OCI-LY7 (cell line): ENCODE results near the gene ESYT2. TPM values are rescaled to one million over a fixed set of nuclear protein-coding genes. Genes with fewer than 3 reads are reported as not detected.

Source experiments
- BruUV-seq: library from RNA; stranded (reverse); fragments of 400-500 nt; replicated peaks from 2 replicates; lab custom pipeline; 2021; lab: Mats Ljungman, UMichigan
- CTCF ChIA-PET: fragments of 300-600 bp; sonication (Branson Sonifier 250); formaldehyde crosslinking; loops from one replicate; lab custom pipeline; 2022; ENCODE audit warnings: antibody characterized with exemption; ENCODE audit not compliant: unreplicated experiment; lab: Charles Lee
- POLR2A ChIA-PET: fragments of 300-600 bp; sonication (Branson Sonifier 250); formaldehyde crosslinking; loops from one replicate; lab custom pipeline; 2022; ENCODE audit warnings: antibody characterized with exemption; lab: Charles Lee
- DNase-seq: peaks from one replicate; pipeline ENCODE4 v3.0.0-alpha.2; 2015; ENCODE audit warnings: low spot score
- H2AFZ ChIP-seq: fragments of 200-600 bp; sonication (generic), shearing (Covaris generic); 2 replicates; pipeline ENCODE4 v1.6.1; 2014; ENCODE audit warnings: mild to moderate bottlenecking, antibody characterized with exemption, low read length, moderate library complexity
- H3K27ac ChIP-seq: fragments of 200-600 bp; sonication (generic); 2 replicates; pipeline ENCODE4 v1.5.1; 2014; ENCODE audit warnings: mixed run types, low read depth, mild to moderate bottlenecking, moderate library complexity, low read length, inconsistent platforms; ENCODE audit not compliant: poor library complexity, severe bottlenecking
- H3K36me3 ChIP-seq: fragments of 200-600 bp; sonication (generic); 2 replicates; pipeline ENCODE4 v1.6.1; 2014; ENCODE audit warnings: mild to moderate bottlenecking, antibody characterized with exemption, low read length, moderate library complexity, mixed read lengths; ENCODE audit not compliant: insufficient read depth
- H3K4me1 ChIP-seq: fragments of 200-600 bp; sonication (generic); 2 replicates; pipeline ENCODE4 v1.5.1; 2014; ENCODE audit warnings: mild to moderate bottlenecking, low read length; ENCODE audit not compliant: insufficient read depth, poor library complexity, severe bottlenecking
- H3K4me2 ChIP-seq: fragments of 200-600 bp; sonication (generic); 2 replicates; pipeline ENCODE4 v1.6.1; 2014; ENCODE audit warnings: mild to moderate bottlenecking, low read length
- H3K4me3 ChIP-seq: fragments of 200-600 bp; sonication (generic); 2 replicates; pipeline ENCODE4 v1.5.1; 2014; ENCODE audit warnings: mild to moderate bottlenecking, low read depth, low read length; ENCODE audit not compliant: poor library complexity, severe bottlenecking
- H3K79me2 ChIP-seq: fragments of 200-600 bp; sonication (generic); 2 replicates; pipeline ENCODE4 v1.6.1; 2016; ENCODE audit warnings: low read depth, mild to moderate bottlenecking, low read length, moderate library complexity, mixed read lengths; ENCODE audit not compliant: insufficient read depth
- H3K9me2 ChIP-seq: fragments of 200-600 bp; sonication (generic); 2 replicates; pipeline ENCODE4 v1.6.1; 2016; ENCODE audit warnings: mild to moderate bottlenecking, low read length, mixed read lengths; ENCODE audit not compliant: insufficient read depth
- H3K9me3 ChIP-seq: fragments of 200-600 bp; sonication (generic); 2 replicates; pipeline ENCODE4 v1.6.1; 2014; ENCODE audit warnings: mild to moderate bottlenecking, mixed run types, low read length, mixed read lengths
- H4K20me1 ChIP-seq: fragments of 200-600 bp; sonication (generic); 2 replicates; pipeline ENCODE4 v1.6.1; 2014; ENCODE audit warnings: mild to moderate bottlenecking, antibody characterized with exemption, low read length, moderate library complexity, mixed read lengths; ENCODE audit not compliant: insufficient read depth
- CTCF ChIP-seq: fragments of 200-600 bp; sonication (generic); conservative IDR thresholded peaks from 2 replicates; pipeline ENCODE4 v1.5.1; 2014; ENCODE audit warnings: mild to moderate bottlenecking, antibody characterized with exemption, low read length, moderate library complexity, mixed read lengths
- EZH2phosphoT487 ChIP-seq: fragments of 200-600 bp; sonication (generic); IDR thresholded peaks from 2 replicates; pipeline ENCODE4 v1.6.1; 2018; ENCODE audit warnings: low read depth, borderline replicate concordance, mild to moderate bottlenecking, mixed run types, antibody characterized with exemption, low read length, moderate library complexity, mixed read lengths
- intact Hi-C: fragments of 100-400 bp; cut with micrococcal nuclease; formaldehyde crosslinking; loops from one replicate; pipeline ENCODE4 v1.10.0; 2022; ENCODE audit not compliant: unreplicated experiment
- total RNA-seq, 2 experiments: library from RNA; depleted of rRNA in 1 of 2; stranded (reverse); fragments of >200 nt in 1 of 2; shearing (Covaris generic) in 1 of 2; gene quantifications; 2 replicates each; pipeline ENCODE4 v1.2.3, GENCODE V29; 2014 to 2022

The ESYT2 gene
- total RNA-seq, 2 experiments from 2014 or later = 24.2 to 33.7 TPM

- H3K9me3 ChIP-seq = no peaks in the 10 kb centered on the region
- ChIA-PET POLR2A (no interaction called here), CTCF (no interaction called here)
- no peaks in the 10 kb centered on the region for H4K20me1 ChIP-seq
- no peak overlapping the region for H2AFZ ChIP-seq
- BruUV-seq = no TSS peak
- H3K36me3 ChIP-seq = peaks cover 38% of the 10 kb centered on the region
- H3K4me1 ChIP-seq = no peaks in the 10 kb centered on the region
- intact Hi-C loops = no loop called here
- no peak overlapping the region for H3K27ac ChIP-seq
- H3K9me2 ChIP-seq = no peaks in the 10 kb centered on the region
- H3K4me3 ChIP-seq = no peak overlapping the region
- H3K79me2 ChIP-seq = no peaks in the 10 kb centered on the region
- DNase-seq = no peak
- TF ChIP-seq EZH2phosphoT487 = no peak
- no peak for TF ChIP-seq CTCF
- H3K4me2 ChIP-seq = no peak overlapping the region
Measured at GRCh38 chr7:158876984-158877383, 47.7 kb upstream of the ESYT2 start.

GRCh38 chr7:158869876-158870275, 40.6 kb upstream of the ESYT2 start:
- H4K20me1 ChIP-seq = no peaks in the 10 kb centered on the region
- H3K4me1 ChIP-seq = no peaks in the 10 kb centered on the region
- no peak for TF ChIP-seq CTCF
- TF ChIP-seq EZH2phosphoT487 = no peak
- H3K79me2 ChIP-seq = no peaks in the 10 kb centered on the region
- intact Hi-C loops = no loop called here
- ChIA-PET POLR2A (no interaction called here), CTCF (no interaction called here)
- no peak for DNase-seq
- no peak overlapping the region for H3K4me2 ChIP-seq
- H3K9me3 ChIP-seq = no peaks in the 10 kb centered on the region
- no peaks in the 10 kb centered on the region for H3K9me2 ChIP-seq
- no peak overlapping the region for H2AFZ ChIP-seq
- H3K36me3 ChIP-seq = peaks cover 11% of the 10 kb centered on the region
- no TSS peak for BruUV-seq
- H3K27ac ChIP-seq = no peak overlapping the region
- H3K4me3 ChIP-seq = no peak overlapping the region

- Histone ChIP-seq H3K4me1 (no peaks in the 10 kb centered on the region), H3K9me3 (no peaks in the 10 kb centered on the region), H3K36me3 (peaks cover 5% of the 10 kb centered on the region; the same call in 1 of the 2 replicates), H3K4me2 (no peak overlapping the region), H3K27ac (no peak overlapping the region), H3K9me2 (no peaks in the 10 kb centered on the region), H3K4me3 (no peak overlapping the region), H4K20me1 (no peaks in the 10 kb centered on the region), H2AFZ (no peak overlapping the region), H3K79me2 (no peaks in the 10 kb centered on the region)
- no peak for DNase-seq
- ChIA-PET POLR2A (interaction anchor here (1.1 kb wide), 1 partner anchor 8 kb away, joined by 4 read pairs; no protein-coding TSS in a partner anchor), CTCF (no interaction called here)
- intact Hi-C loops = no loop called here
- no TSS peak for BruUV-seq
- no peak for TF ChIP-seq EZH2phosphoT487
- TF ChIP-seq CTCF = no peak
Measured at GRCh38 chr7:158868764-158869410, 39.6 kb upstream of the ESYT2 start.
